Transverse colon (tissue), 4 donors: ENCODE measurements around the gene CHCHD6.

Experiments used
- EP300 ChIP-seq: sonication (generic); formaldehyde crosslinking; IDR thresholded peaks from one replicate; pipeline ENCODE4 v1.6.1; 2017; ENCODE audit warnings: antibody characterized with exemption, low read depth
- POLR2A ChIP-seq: fragments of 450-650 bp; IDR thresholded peaks from one replicate; pipeline ENCODE4 v1.6.1; 2016; ENCODE audit warnings: antibody characterized with exemption, mild to moderate bottlenecking, moderate library complexity
- POLR2AphosphoS5 ChIP-seq, 3 donors: sonication (generic); formaldehyde crosslinking; IDR thresholded peaks; one replicate each; pipeline ENCODE4 v1.6.1; 2016; ENCODE audit warnings: antibody characterized with exemption in 3 of 3
- TF ChIP-seq, protein P1 (sequence below), 5 experiments: fragments of 200-600 bp in 3 of 5; fragments of 450-650 bp in 2 of 5; sonication (generic) in 3 of 5; IDR thresholded peaks; 1 replicate in 2 of 5; 2 replicates in 3 of 5; pipeline ENCODE4 v1.5.1; 2016 to 2017; ENCODE audit warnings: antibody characterized with exemption in 5 of 5, inconsistent platforms in 3 of 5, mild to moderate bottlenecking in 2 of 5, moderate library complexity in 1 of 5

DNA sequence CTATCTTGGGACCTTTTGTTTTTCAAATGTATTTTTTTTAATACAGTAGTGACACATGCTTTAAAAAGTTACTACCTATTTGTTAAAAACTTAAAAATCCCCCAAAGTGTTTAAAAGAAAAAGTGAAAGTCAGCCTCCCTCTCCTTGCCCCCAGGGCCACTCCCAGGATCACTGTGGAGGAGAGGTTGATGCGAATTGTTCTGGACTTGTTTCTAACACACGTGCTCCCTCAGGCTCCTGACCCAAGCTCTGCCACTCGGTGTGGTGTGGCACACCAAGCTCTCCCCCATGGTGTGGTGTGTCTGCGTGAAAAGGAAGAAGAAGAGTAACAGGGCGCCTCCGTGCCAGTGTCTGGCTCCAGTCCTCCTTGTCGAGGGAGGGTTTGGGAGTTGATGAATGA is 93.5 kb downstream of the CHCHD6 start:
- TF ChIP-seq POLR2A (no peak), POLR2AphosphoS5 (IDR thresholded peaks at IDR 0.05) (no peak), EP300 (no peak)
- TF ChIP-seq, protein P1, sequence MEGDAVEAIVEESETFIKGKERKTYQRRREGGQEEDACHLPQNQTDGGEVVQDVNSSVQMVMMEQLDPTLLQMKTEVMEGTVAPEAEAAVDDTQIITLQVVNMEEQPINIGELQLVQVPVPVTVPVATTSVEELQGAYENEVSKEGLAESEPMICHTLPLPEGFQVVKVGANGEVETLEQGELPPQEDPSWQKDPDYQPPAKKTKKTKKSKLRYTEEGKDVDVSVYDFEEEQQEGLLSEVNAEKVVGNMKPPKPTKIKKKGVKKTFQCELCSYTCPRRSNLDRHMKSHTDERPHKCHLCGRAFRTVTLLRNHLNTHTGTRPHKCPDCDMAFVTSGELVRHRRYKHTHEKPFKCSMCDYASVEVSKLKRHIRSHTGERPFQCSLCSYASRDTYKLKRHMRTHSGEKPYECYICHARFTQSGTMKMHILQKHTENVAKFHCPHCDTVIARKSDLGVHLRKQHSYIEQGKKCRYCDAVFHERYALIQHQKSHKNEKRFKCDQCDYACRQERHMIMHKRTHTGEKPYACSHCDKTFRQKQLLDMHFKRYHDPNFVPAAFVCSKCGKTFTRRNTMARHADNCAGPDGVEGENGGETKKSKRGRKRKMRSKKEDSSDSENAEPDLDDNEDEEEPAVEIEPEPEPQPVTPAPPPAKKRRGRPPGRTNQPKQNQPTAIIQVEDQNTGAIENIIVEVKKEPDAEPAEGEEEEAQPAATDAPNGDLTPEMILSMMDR (IDR thresholded peaks at IDR 0.05): no peak
